Endodermal cell (in vitro differentiated cells): ENCODE measurements around the gene GRM5. TPM values are rescaled to one million over a fixed set of nuclear protein-coding genes. Genes with fewer than 3 reads are reported as not detected.

Experiments used
- DNase-seq: peaks from one replicate; pipeline ENCODE4 v3.0.0-alpha.2; 2017
- H3K27ac ChIP-seq: 2 replicates; pipeline ENCODE4 v1.5.1; 2013; ENCODE audit warnings: mild to moderate bottlenecking, low read depth, low read length, moderate library complexity
- H3K27me3 ChIP-seq: 2 replicates; pipeline ENCODE4 v1.6.1; 2013; ENCODE audit warnings: mild to moderate bottlenecking, low read length, moderate library complexity; ENCODE audit not compliant: insufficient read depth, control insufficient read depth, poor library complexity, severe bottlenecking
- H3K36me3 ChIP-seq: 2 replicates; pipeline ENCODE4 v1.7.0; 2013; ENCODE audit warnings: mild to moderate bottlenecking, low read length, moderate library complexity; ENCODE audit not compliant: control insufficient read depth, insufficient read depth
- H3K4me1 ChIP-seq: one replicate; pipeline ENCODE4 v1.7.0; 2013; ENCODE audit warnings: low read length; ENCODE audit not compliant: control insufficient read depth, insufficient read depth
- H3K4me3 ChIP-seq: 2 replicates; pipeline ENCODE4 v1.5.1; 2013; ENCODE audit warnings: mild to moderate bottlenecking, low read length, moderate library complexity
- H3K9ac ChIP-seq: 2 replicates; pipeline ENCODE4 v1.6.1; 2013; ENCODE audit warnings: mild to moderate bottlenecking, low read length, moderate library complexity; ENCODE audit not compliant: poor library complexity, severe bottlenecking; ENCODE audit errors: extremely low read depth
- H3K9me3 ChIP-seq: 2 replicates; pipeline ENCODE4 v1.6.1; 2013; ENCODE audit warnings: mild to moderate bottlenecking, low read length, moderate library complexity; ENCODE audit not compliant: control insufficient read depth
- H3K27ac Mint-ChIP-seq: 2 replicates; pipeline ENCODE4 v1.8.0; 2020; ENCODE audit warnings: mixed read lengths
- H3K27me3 Mint-ChIP-seq: 2 replicates; pipeline ENCODE4 v1.8.0; 2021; ENCODE audit warnings: mild to moderate bottlenecking, mixed read lengths; ENCODE audit not compliant: insufficient read depth
- H3K36me3 Mint-ChIP-seq: 2 replicates; pipeline ENCODE4 v1.8.0; 2020; ENCODE audit warnings: low read depth, mixed read lengths
- H3K4me1 Mint-ChIP-seq: 2 replicates; pipeline ENCODE4 v1.8.0; 2020; ENCODE audit warnings: mixed read lengths
- H3K4me3 Mint-ChIP-seq: 2 replicates; pipeline ENCODE4 v1.8.0; 2020; ENCODE audit warnings: mild to moderate bottlenecking, moderate library complexity, mixed read lengths
- H3K9me3 Mint-ChIP-seq: 2 replicates; pipeline ENCODE4 v1.8.0; 2020; ENCODE audit warnings: mild to moderate bottlenecking, mixed read lengths
- WGBS, 2 experiments: methylation state at CpG; one replicate each; pipeline versions ENCODE4 v1.1.5 to v1.1.7; 2013; ENCODE audit warnings: missing lambda C conversion rate in 2 of 2, mixed read lengths in 1 of 2; ENCODE audit not compliant: insufficient coverage in 1 of 2, insufficient read length in 1 of 2; 5-methylcytosine and 5-hydroxymethylcytosine counted together
- total RNA-seq, 2 donors: library from RNA; stranded (reverse); fragmentation: NEBNext Ultra II Directional in 1 of 2; extraction: Animal tissue kit (Norgen Biotek cat#: 25700) in 1 of 2; gene quantifications; 2 replicates in 1 of 2; 3 replicates in 1 of 2; pipeline ENCODE4 v1.2.1, GENCODE V29; 2021
- TF ChIP-seq, protein P1 (sequence below): fragments of 200-600 bp; sonication (generic); conservative IDR thresholded peaks from 2 replicates; pipeline ENCODE4 v1.5.0; 2021; ENCODE audit warnings: antibody characterized with exemption, mild to moderate bottlenecking

The GRM5 gene
- total RNA-seq, 2 donors from 2014 or later, result 0.07 to 0.09 TPM

GRCh38 chr11:88478136-88478815 lies 587.5 kb downstream of the GRM5 start:
- Histone ChIP-seq H3K4me1 (no peaks in the 10 kb centered on the region), H3K36me3 (no peaks in the 10 kb centered on the region), H3K9ac (no peak overlapping the region), H3K4me3 (no peak overlapping the region), H3K27ac (no peak overlapping the region), H3K9me3 (no peaks in the 10 kb centered on the region), H3K27me3 (no peaks in the 10 kb centered on the region)
- Mint-ChIP-seq H3K36me3 (no peaks in the 10 kb centered on the region), H3K27ac (no peak overlapping the region), H3K9me3 (no peaks in the 10 kb centered on the region), H3K4me1 (peaks cover 2% of the 10 kb centered on the region), H3K27me3 (no peaks in the 10 kb centered on the region), H3K4me3 (no peak overlapping the region)
- TF ChIP-seq, protein P1, sequence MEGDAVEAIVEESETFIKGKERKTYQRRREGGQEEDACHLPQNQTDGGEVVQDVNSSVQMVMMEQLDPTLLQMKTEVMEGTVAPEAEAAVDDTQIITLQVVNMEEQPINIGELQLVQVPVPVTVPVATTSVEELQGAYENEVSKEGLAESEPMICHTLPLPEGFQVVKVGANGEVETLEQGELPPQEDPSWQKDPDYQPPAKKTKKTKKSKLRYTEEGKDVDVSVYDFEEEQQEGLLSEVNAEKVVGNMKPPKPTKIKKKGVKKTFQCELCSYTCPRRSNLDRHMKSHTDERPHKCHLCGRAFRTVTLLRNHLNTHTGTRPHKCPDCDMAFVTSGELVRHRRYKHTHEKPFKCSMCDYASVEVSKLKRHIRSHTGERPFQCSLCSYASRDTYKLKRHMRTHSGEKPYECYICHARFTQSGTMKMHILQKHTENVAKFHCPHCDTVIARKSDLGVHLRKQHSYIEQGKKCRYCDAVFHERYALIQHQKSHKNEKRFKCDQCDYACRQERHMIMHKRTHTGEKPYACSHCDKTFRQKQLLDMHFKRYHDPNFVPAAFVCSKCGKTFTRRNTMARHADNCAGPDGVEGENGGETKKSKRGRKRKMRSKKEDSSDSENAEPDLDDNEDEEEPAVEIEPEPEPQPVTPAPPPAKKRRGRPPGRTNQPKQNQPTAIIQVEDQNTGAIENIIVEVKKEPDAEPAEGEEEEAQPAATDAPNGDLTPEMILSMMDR, result no peak
- WGBS, 2 experiments, result 90 to 100% methylated on average over 2 to 4 of the region's 4 CpGs
- no peak for DNase-seq

DNA sequence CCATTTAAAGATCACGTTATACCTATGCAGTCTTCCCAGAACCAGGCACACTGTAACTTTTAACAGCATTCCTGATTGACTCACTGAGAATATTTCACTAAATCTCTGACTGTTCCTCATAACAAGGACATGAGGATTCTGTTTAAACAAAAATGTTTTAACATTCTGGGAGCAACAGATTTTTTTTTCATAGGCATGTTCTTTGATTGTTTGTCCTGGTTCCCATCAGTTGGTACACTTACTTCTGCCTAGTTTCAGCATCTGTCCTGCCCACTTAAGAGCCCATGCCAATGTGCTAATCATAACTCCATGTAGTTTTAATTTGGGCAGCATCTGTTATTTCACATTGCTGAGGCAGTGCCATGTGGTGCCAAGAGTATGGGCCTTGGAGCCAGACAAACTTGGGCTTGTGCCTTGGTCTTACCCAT lies 589.8 kb downstream of the GRM5 start:
- Histone ChIP-seq H3K27me3 (no peaks in the 10 kb centered on the region), H3K4me3 (no peak overlapping the region), H3K36me3 (no peaks in the 10 kb centered on the region), H3K4me1 (no peaks in the 10 kb centered on the region), H3K9ac (no peak overlapping the region), H3K9me3 (no peaks in the 10 kb centered on the region), H3K27ac (no peak overlapping the region)
- Mint-ChIP-seq H3K36me3 (no peaks in the 10 kb centered on the region), H3K4me3 (no peak overlapping the region), H3K4me1 (peaks cover 2% of the 10 kb centered on the region), H3K27me3 (no peaks in the 10 kb centered on the region), H3K27ac (no peak overlapping the region), H3K9me3 (no peaks in the 10 kb centered on the region)
- DNase-seq, result no peak
- WGBS, 2 experiments, result 90 to 100% methylated on average over 1 of the region's 1 CpG
- TF ChIP-seq, protein P1, result no peak

DNA sequence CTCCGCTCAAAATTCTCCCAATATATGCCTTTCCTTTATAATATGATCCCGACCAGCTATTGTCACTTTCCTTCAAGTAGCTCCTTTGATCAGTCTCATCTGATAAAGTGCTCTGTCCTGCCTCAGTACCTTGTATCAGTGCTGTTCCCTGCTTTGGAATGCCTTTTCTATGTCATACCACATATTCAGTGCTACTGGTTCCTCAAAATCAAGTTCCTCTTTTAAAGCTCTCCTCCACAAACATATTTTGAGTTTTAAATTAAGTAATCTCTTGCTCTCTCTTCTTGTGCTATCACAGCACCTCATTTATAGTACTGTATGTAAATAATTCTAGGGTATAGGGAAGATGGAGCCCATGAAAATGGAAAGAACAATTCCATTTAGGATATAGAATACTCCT lies 591.1 kb downstream of the GRM5 start:
- DNase-seq, result no peak
- no peak overlapping the region for H3K4me3 Mint-ChIP-seq
- no peaks in the 10 kb centered on the region for H3K9me3 Mint-ChIP-seq
- no peaks in the 10 kb centered on the region for H3K4me1 ChIP-seq
- H3K36me3 ChIP-seq, result no peaks in the 10 kb centered on the region
- no peaks in the 10 kb centered on the region for H3K27me3 ChIP-seq
- H3K4me1 Mint-ChIP-seq, result peaks cover 2% of the 10 kb centered on the region
- no peaks in the 10 kb centered on the region for H3K9me3 ChIP-seq
- no peaks in the 10 kb centered on the region for H3K36me3 Mint-ChIP-seq
- WGBS, 2 experiments, result 94 to 100% methylated on average over 2 of the region's 2 CpGs
- no peak overlapping the region for H3K27ac Mint-ChIP-seq
- no peak overlapping the region for H3K9ac ChIP-seq
- no peak overlapping the region for H3K4me3 ChIP-seq
- no peak overlapping the region for H3K27ac ChIP-seq
- no peaks in the 10 kb centered on the region for H3K27me3 Mint-ChIP-seq
- TF ChIP-seq, protein P1, result no peak
